HAP-1 (cell line): ENCODE data around the gene PPM1B.
A peak's percentile ranks its signal among the peaks of the same experiment; 100 is the strongest.
"Not testable (repeated sequence)": the region's sequence is repeated elsewhere in the genome, so short reads cannot be mapped to it uniquely, and the experiment has no call there.

ENCODE experiments used
- DNase-seq, 2 experiments: peaks; one replicate each; pipeline ENCODE4 v3.0.0-alpha.2; 2016 to 2020; ENCODE audit warnings: low spot score in 2 of 2
- H3K27me3 ChIP-seq: fragments of 250-450 bp; sonication (Bioruptor Pico); 2 replicates; pipeline ENCODE4 v1.5.1; 2020; ENCODE audit warnings: low read depth, mild to moderate bottlenecking, moderate library complexity
- H3K36me3 ChIP-seq: fragments of 250-450 bp; sonication (Bioruptor Pico); replicated peaks from 2 replicates; pipeline ENCODE4 v1.5.1; 2020; ENCODE audit warnings: mild to moderate bottlenecking
- H3K4me1 ChIP-seq: fragments of 250-450 bp; sonication (Bioruptor Pico); 2 replicates; pipeline ENCODE4 v1.5.1; 2020; ENCODE audit warnings: mild to moderate bottlenecking
- H3K4me3 ChIP-seq: fragments of 250-450 bp; sonication (Bioruptor Pico); 2 replicates; pipeline ENCODE4 v1.5.1; 2020; ENCODE audit warnings: mild to moderate bottlenecking, moderate library complexity
- H3K9me3 ChIP-seq: fragments of 250-450 bp; sonication (Bioruptor Pico); 2 replicates; pipeline ENCODE4 v1.5.1; 2020; ENCODE audit warnings: mild to moderate bottlenecking, moderate library complexity
- in situ Hi-C: fragments of 300-500 bp; cut with MboI; formaldehyde crosslinking; loops from 3 replicates; pipeline ENCODE4 v1.14.3; 2020; ENCODE audit warnings: low sequenced_read_pairs, inconsistent platforms, mixed read lengths

Gene PPM1B

DNA sequence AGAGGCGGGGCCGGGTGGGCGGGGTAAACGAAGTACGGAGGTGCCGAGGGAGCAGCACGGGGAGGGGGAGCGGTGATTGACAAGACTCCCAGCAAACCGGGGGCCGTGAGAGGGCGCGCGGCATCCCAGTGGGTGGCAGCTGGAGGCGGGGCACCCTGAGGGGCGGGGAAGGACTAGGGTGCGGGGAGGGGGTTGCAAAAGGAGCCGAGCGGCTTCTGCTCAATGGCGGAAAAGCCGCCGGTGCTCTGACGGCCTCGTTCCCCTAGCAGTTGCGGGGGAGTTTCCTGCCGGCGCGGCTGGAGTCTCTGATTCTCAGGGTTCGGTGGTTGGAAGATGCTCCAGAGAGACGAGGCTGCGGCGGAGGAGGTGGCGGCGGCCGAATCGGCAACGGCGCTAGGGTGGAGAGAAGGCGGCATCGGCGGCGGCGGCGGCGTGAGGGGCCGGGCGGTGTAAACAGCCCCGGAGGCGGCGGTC is at the start of gene PPM1B:
TSS of gene PPM1B (plus strand) at position 195 of the 474 bp plus-strand sequence. CDS start 32,325 bp downstream, outside the sequence.
- in situ Hi-C loops = no loop called here
- DNase-seq = peak in 1 of 2 experiments; percentile 100

DNA sequence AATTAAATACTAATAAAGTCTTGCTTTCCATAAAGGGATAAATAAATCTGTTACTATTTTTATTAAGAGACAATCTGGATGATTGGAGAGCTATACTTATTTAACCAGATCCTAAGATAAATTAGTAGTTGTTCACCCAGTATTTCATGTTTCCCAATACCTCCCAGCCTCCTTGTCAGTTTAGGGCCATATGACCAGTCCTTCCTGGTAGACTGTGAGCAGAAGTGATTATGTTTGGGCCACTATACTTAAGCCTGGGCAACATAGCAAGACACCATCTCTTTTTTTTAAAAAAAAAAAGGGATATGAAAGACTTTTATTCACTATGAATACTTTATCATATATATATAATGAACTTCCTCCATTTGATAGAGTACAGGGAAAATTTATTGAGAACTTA is 48.8 kb upstream of the PPM1B start:
- Histone ChIP-seq H3K4me3 (no peak overlapping the region), H3K36me3 (no peaks in the 10 kb centered on the region), H3K27me3 (no peaks in the 10 kb centered on the region), H3K9me3 (no peaks in the 10 kb centered on the region), H3K4me1 (peaks cover 4% of the 10 kb centered on the region)
- no peak for DNase-seq
- in situ Hi-C loops = no loop called here

More for the DNA sequence above, at the start of gene PPM1B:
- H3K9me3 ChIP-seq = no peaks in the 10 kb centered on the region; the same call in 1 of the 2 replicates
- H3K27me3 ChIP-seq = no peaks in the 10 kb centered on the region
- peak within 1 kb of the TSS; percentile 96 for H3K4me3 ChIP-seq
- peaks cover 6% of the 10 kb centered on the region; the same call in 1 of the 2 replicates for H3K36me3 ChIP-seq
- peaks cover 12% of the 10 kb centered on the region for H3K4me1 ChIP-seq

GRCh38 chr2:44120428-44120827 is 48.2 kb upstream of the PPM1B start:
- Histone ChIP-seq H3K9me3 (no peaks in the 10 kb centered on the region), H3K36me3 (no peaks in the 10 kb centered on the region), H3K4me1 (peaks cover 4% of the 10 kb centered on the region), H3K27me3 (no peaks in the 10 kb centered on the region), H3K4me3 (no peak overlapping the region)
- in situ Hi-C loops = no loop called here
- DNase-seq = no peak

DNA sequence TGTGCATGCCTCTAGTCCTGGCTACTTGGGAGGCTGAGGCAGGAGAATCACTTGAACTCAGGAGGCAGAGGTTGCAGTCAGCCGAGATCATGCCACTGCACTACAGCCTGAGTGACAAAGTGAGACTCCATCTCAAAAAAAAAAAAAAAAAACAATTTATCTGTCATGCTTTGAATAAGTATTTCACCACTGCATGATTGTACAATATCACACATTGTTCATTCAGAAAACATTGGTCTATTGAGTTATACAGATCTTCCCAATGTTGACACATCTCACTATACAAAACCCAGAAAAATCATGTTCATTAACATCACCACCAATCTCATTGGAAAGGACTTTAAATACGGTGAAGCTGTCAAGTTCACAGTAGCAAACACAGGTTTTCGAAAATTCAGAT is 46.8 kb upstream of the PPM1B start:
- in situ Hi-C loops = no loop called here
- no peak for DNase-seq

GRCh38 chr2:44124500-44124899 is 44.2 kb upstream of the PPM1B start:
- Histone ChIP-seq H3K27me3 (no peaks in the 10 kb centered on the region), H3K36me3 (no peaks in the 10 kb centered on the region), H3K4me3 (no peak overlapping the region), H3K4me1 (peaks cover 9% of the 10 kb centered on the region), H3K9me3 (no peaks in the 10 kb centered on the region)
- DNase-seq = no peak
- in situ Hi-C loops = no loop called here

More for the DNA sequence above, 46.8 kb upstream of the PPM1B start:
- Histone ChIP-seq H3K4me1 (peaks cover 10% of the 10 kb centered on the region), H3K4me3 (no peak overlapping the region), H3K36me3 (no peaks in the 10 kb centered on the region), H3K27me3 (no peaks in the 10 kb centered on the region), H3K9me3 (no peaks in the 10 kb centered on the region)

- Histone ChIP-seq H3K4me1 (peaks cover 16% of the 10 kb centered on the region), H3K4me3 (no peak overlapping the region), H3K36me3 (no peaks in the 10 kb centered on the region), H3K27me3 (no peaks in the 10 kb centered on the region), H3K9me3 (no peaks in the 10 kb centered on the region)
- DNase-seq = no peak
- in situ Hi-C loops = no loop called here
Measured at GRCh38 chr2:44126106-44126797, 42.4 kb upstream of the PPM1B start.

DNA sequence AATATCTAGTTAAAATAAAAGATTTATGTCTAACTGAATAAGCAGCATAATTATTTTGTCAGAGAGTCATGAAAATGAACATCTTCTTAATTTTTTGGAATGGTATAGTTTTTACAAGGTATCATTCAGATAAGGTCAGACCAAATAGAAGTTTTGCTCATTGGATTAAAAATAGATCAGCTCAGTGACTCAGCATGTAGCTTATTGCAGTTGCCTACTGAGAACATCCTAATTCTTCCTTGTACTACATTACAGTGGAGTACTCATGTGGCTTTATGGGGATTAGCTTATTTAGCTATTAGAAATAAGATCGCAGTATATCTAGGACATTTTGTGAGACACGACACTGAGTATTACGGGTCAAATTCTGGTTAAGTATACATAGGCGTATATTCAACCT is 38.2 kb upstream of the PPM1B start:
- Histone ChIP-seq H3K27me3 (no peaks in the 10 kb centered on the region), H3K4me1 (peaks cover 23% of the 10 kb centered on the region), H3K9me3 (no peaks in the 10 kb centered on the region), H3K4me3 (no peak overlapping the region), H3K36me3 (no peaks in the 10 kb centered on the region)
- no peak for DNase-seq
- in situ Hi-C loops = no loop called here

GRCh38 chr2:44131177-44131576 is 37.5 kb upstream of the PPM1B start:
- Histone ChIP-seq H3K4me3 (no peak overlapping the region), H3K4me1 (peaks cover 26% of the 10 kb centered on the region), H3K9me3 (no peaks in the 10 kb centered on the region), H3K27me3 (no peaks in the 10 kb centered on the region), H3K36me3 (no peaks in the 10 kb centered on the region)
- no peak for DNase-seq
- in situ Hi-C loops = no loop called here

DNA sequence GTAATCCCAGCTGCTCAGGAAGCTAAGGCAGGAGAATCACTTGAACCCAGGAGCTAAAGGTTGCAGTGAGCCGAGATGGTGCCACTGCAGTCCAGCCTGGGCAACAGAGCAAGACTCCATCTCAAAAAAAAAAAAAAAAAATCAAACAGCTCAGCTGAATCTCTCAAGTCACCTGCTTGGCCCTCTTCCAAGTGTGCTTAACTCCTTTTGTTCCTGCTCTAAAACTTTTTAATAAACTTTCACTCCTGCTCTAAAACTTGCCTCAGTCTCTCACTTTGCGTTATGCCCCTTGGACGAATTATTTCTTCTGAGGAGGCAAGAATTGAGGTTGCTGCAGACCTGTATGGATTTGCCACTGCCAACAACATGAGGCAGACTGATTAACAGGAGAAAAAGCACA is 35.1 kb upstream of the PPM1B start:
- H3K27me3 ChIP-seq, in situ Hi-C loops, H3K36me3 ChIP-seq, H3K9me3 ChIP-seq, H3K4me3 ChIP-seq, DNase-seq: not testable (repeated sequence)
- H3K4me1 ChIP-seq = peaks cover 35% of the 10 kb centered on the region

DNA sequence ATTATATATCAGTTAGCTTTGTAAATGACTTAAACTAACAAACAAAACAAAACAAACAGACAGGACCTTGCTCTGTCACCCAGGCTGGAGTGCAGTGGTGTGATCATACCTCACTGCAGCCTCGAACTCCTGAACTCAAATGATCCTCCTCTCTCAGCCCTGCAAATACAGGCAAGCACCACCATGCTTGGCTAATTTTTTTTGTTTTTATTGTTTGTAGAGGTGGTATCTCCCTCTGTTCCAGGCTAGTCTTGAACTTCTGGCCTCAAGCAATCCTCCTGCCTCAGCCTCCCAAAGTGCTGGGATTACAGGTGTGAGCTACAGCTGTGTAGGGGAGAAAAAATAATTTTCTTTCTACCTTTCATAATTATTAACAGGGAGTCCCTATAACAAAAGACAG is 33.8 kb upstream of the PPM1B start:
- DNase-seq = no peak
- H3K36me3 ChIP-seq = no peaks in the 10 kb centered on the region
- H3K4me1 ChIP-seq = peaks cover 35% of the 10 kb centered on the region
- H3K27me3 ChIP-seq = no peaks in the 10 kb centered on the region
- in situ Hi-C loops = no loop called here
- 0 out of 2 replicates have a peak, but pooled peaks cover 2% of the 10 kb centered on the region for H3K9me3 ChIP-seq
- H3K4me3 ChIP-seq = no peak overlapping the region

GRCh38 chr2:44135296-44135695 is 33.4 kb upstream of the PPM1B start:
- Histone ChIP-seq H3K4me1 (peaks cover 38% of the 10 kb centered on the region), H3K9me3 (0 out of 2 replicates have a peak, but pooled peaks cover 2% of the 10 kb centered on the region), H3K36me3 (no peaks in the 10 kb centered on the region), H3K27me3 (no peaks in the 10 kb centered on the region), H3K4me3 (no peak overlapping the region)
- DNase-seq = peak; percentile 70 to 100
- in situ Hi-C loops = no loop called here

GRCh38 chr2:44135771-44136170 is 32.9 kb upstream of the PPM1B start:
- H3K4me3 ChIP-seq = no peak overlapping the region

DNA sequence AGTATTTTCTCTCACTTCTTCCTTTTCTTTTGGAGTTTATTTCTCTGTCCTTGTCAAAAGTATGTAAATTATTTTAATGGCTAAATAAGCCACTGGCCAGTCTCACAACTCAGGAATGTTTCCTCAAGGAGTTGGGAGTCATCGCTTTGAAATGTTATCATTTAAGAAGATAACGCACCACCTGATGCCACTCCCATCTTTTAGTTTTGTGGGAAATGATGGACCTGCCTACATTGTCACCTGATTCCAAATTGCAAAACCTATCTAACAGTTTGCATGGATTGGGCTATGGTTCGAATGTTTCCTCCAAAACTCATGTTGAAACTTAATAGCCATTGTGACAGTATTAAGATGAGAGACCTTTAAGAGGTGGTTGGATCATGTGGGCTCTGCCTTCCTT is 32.4 kb upstream of the PPM1B start:
- 0 out of 2 replicates have a peak, but pooled peaks cover 2% of the 10 kb centered on the region for H3K9me3 ChIP-seq
- DNase-seq = no peak
- peaks cover 31% of the 10 kb centered on the region for H3K4me1 ChIP-seq
- H3K4me3 ChIP-seq = no peak overlapping the region
- no peaks in the 10 kb centered on the region for H3K36me3 ChIP-seq
- H3K27me3 ChIP-seq = no peaks in the 10 kb centered on the region
- in situ Hi-C loops = no loop called here

More at GRCh38 chr2:44135771-44136170, 32.9 kb upstream of the PPM1B start:
- DNase-seq = peak in 1 of 2 experiments; percentile 47
- Histone ChIP-seq H3K4me1 (peaks cover 35% of the 10 kb centered on the region), H3K36me3 (no peaks in the 10 kb centered on the region), H3K27me3 (no peaks in the 10 kb centered on the region), H3K9me3 (0 out of 2 replicates have a peak, but pooled peaks cover 2% of the 10 kb centered on the region)
- in situ Hi-C loops = no loop called here

- Histone ChIP-seq H3K4me1 (peaks cover 28% of the 10 kb centered on the region), H3K4me3 (no peak overlapping the region), H3K36me3 (no peaks in the 10 kb centered on the region), H3K9me3 (0 out of 2 replicates have a peak, but pooled peaks cover 2% of the 10 kb centered on the region), H3K27me3 (no peaks in the 10 kb centered on the region)
- in situ Hi-C loops = no loop called here
- DNase-seq = no peak
Measured at GRCh38 chr2:44137048-44137447, 31.6 kb upstream of the PPM1B start.
